CD1c-positive myeloid dendritic cell (primary cell): ENCODE results near the gene AP3B1.
"Not testable (repeated sequence)": the region's sequence is repeated elsewhere in the genome, so short reads cannot be mapped to it uniquely, and the experiment has no call there.

ENCODE experiments used
- DNase-seq: peaks from one replicate; pipeline ENCODE4 v3.0.0-alpha.2; 2016; ENCODE audit errors: extremely low spot score

The AP3B1 gene

DNA sequence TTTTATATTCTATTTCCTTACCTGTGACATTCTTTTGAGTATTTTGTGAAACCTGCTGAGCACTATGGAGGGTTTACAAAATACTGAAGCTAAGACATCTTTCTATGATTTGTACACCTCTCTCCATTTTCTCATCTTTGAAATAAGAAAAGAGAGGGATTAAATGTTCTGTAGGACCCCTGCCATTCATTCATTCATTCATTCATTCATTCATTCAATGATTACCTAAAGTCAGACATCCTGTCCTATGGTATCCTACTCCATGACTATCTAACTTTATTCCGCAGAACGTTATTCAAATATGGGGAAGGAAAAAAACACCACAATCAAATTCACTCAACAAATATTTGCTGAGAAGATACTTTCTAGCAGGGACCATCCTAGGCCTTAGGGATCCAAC is 51.4 kb downstream of the AP3B1 start:
- no peak for DNase-seq

DNA sequence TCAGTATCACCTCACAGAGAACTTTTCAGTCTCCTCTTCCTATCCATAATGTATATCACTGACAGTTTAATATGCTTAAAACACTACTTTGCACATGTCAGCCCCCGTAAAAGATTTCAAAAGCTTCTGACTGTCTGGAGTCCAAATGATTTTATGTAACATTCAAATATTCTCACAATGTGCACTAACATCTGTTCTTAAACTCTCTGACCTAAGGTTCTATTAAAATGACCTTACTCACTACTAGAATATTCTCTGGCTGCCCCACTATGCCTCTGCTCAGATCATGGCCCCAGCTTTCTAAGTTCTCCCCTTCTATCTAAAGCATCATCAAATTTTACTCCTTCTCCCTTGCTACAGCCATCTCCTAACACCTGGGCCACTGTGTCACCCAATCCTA is 52.5 kb downstream of the AP3B1 start:
- no peak for DNase-seq

GRCh38 chr5:78237911-78238310 is 56.6 kb downstream of the AP3B1 start:
- no peak for DNase-seq

DNA sequence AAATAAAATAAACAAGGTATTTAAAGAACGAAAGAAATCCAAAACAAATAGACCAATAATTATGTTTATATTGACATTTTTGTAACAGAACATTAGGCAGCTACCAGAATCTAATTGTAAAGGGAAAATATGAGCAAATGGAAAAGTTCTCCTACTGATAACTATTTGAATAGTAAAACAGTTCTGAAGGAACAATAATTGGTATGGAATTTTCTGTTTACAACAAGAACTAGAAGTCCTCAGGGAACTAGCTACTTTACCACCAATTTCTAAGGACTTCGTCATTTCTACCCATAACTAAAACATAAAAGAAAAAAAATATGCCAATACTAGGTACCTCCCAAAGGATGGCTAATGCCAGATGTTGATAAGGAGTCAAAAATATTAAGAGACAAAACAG is 58.5 kb downstream of the AP3B1 start:
- DNase-seq: no peak

- DNase-seq: no peak
Measured at GRCh38 chr5:78235289-78235688, 59.2 kb downstream of the AP3B1 start.

- no peak for DNase-seq
Measured at GRCh38 chr5:78234804-78235203, 59.7 kb downstream of the AP3B1 start.

- DNase-seq: no peak
Measured at GRCh38 chr5:78232163-78232562, 62.3 kb downstream of the AP3B1 start.

- DNase-seq: no peak
Measured at GRCh38 chr5:78224358-78224757, 70.1 kb downstream of the AP3B1 start.

- peak; percentile 80 for DNase-seq
Measured at GRCh38 chr5:78221964-78222451, 72.5 kb downstream of the AP3B1 start.

GRCh38 chr5:78221467-78221866 is 73.0 kb downstream of the AP3B1 start:
- DNase-seq: no peak

DNA sequence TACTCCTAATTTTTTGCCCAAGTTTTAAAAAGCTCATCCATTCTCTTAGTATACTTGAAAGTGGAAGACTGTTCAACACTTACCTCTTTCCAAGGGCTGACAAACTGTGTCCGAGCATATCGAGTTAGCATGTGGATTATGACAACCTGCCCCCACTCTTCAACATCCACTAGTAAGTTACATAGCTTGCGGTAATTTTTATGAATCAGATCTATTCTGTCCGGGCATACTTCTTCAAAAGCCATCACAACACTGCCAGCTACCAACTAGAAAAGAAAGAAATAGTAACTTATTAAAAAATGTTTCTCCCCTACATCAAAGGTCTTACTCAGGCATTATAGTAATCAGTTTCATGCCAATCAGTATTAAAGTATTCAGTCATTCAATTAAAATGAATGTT is 78.5 kb downstream of the AP3B1 start:
- no peak for DNase-seq

- DNase-seq: no peak
Measured at GRCh38 chr5:78215565-78215964, 78.9 kb downstream of the AP3B1 start.

- DNase-seq: no peak
Measured at GRCh38 chr5:78213799-78214198, 80.7 kb downstream of the AP3B1 start.

DNA sequence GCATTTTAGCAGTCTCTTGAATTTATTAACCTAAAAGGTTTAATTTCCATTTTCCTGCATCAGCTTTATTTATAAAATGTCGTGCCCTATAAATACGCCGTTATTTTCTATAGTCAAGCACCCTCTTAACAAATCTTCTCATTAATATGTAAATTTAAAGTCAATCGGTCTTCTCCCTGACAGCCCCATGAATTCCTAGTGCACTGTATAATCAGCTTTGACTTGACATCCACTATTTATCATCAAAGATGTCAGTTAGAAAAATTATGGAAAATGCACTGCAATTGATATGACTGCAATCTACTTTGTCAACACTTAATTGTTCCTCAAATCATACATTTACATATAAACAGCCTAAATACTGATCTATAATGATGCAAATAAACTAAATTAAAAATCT is 83.4 kb downstream of the AP3B1 start:
- no peak for DNase-seq

DNA sequence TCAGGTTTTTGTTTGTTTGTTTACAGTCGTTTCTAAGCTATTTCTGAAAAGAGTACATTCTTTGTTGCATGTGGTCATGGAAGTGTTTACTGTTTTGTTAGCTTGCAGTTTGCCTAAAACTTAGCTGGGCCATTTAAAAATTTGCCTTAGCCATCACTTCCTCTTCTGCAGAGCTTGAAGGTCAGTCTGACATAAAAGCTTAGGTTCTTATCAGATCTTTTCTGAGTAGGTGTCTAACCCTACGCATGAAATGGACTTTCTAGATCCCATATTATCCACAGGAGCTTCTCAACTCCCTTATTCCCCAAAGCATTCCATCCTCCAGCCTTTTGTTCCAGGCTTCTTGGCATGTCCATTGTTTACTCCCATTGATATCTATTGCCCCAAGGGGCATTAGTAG is 90.3 kb downstream of the AP3B1 start:
- DNase-seq: no peak

DNA sequence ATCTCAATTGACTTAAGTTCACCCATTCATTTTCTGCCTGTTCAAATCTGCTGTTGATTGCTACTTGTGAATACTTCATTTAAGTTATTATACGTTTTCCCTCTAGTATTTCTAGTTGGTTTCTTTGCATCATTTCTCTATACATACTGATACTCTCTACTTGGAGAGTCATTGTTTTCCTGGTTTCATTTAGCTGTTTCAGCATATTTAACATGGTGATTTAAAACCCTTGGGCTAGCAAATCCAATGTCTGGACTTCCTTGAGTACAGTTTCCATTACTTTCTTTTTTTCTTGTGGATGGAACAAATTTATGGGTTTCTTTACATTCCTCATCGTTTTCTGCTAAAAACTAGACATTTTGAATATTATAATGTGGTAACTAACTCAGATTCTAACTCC is 90.7 kb downstream of the AP3B1 start:
- no peak for DNase-seq

DNA sequence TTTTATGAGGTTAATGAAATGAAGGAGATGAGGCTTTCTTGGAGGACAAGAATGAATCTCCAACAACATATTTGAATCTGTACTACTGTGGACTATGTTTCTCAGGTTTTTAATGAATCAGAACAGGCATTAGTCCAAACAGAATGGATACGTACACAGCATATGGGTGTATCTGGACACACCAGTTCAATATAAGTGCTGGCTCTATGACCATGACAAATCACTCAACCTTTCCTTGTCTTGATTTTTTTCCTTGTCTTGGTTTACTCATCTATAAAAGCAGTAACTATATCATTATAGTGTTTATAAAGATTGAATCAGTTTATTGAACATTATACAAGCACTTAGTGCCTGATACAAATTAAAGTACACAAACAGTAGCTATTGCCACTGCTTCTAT is 104.1 kb downstream of the AP3B1 start:
- no peak for DNase-seq

DNA sequence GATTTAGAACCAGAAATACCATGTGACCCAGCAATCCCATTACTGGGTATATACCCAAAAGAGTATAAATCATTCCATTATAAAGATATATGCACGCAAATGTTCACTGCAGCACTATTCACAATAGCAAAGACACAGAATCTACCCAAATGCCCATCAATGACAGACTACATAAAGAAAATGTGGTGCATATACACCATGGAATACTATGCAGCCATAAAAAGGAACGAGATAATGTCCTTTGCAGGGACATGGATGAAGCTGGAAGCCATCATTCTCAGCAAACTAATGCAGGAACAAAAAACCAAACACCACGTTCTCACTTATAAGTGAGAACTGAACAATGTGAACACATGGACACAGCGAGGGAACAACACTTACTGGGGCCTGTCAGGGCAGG is 105.8 kb downstream of the AP3B1 start:
- DNase-seq: not testable (repeated sequence)

DNA sequence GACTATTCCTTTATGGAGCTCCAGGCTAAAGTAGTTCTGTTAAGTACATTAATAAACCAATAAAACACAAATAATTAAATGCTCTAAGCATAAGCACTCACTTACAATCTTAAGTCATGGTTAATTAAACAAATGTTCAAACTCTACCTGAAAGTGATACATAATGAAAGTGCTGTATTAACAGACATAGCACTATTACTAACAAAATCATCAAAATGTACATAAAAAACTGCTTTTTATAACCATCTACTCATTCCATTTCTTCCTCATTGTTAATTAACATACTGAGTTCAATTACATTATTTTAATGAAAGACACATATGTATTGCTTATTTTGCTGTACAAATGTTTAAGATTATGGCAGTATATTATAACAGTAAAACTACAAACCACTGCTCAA is 107.3 kb downstream of the AP3B1 start:
- DNase-seq: no peak

DNA sequence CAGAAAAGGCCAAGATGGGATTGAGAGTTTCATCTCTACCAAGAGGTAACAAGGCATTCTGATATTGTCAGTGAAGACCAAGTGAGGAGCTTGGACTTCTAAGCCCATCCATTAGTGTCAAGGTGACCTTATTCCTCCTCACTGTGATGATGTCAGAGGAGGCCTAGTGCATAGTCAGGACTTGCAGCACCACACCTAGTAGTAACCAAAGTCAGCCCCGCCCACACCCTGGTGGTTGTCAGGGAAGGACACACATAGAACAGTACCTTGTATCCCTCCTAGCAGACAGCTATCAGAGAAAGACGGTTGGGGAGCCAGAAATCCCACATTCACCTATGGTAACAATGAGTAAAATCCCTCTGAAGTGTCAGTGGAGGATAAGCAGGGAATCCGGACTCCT is 111.7 kb downstream of the AP3B1 start:
- DNase-seq: no peak

- DNase-seq: no peak
Measured at GRCh38 chr5:78178356-78178755, 116.1 kb downstream of the AP3B1 start.

GRCh38 chr5:78170335-78170734 is 124.2 kb downstream of the AP3B1 start:
- DNase-seq: not testable (repeated sequence)

DNA sequence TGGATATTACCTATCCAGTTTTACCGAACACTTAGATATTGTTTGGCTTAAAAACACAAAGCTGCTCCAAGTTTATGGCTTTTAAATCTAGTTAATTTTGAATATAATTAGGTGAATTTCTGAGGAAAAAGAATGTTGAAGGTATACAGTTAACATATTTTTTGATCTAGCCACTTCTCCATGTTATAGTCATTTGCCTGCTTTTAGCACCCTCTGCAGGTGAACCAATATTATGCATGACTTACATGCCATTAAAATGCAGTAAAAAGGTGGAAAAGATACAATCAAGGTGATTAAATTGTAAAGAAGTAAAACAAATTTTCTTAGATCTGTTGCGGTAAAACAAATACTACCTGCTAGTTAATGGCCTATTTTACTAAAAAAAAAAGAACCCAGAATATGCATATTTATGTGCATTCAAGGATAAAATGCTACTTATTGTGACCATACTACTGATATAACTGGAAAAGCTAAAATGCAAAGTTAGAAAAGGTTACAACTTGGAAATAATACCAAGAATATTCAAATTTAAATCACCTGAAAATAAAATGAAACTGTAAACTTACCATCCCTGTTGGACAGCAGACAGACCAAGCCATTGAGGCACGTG is 132.1 kb downstream of the AP3B1 start:
- peak; percentile 30 for DNase-seq

DNA sequence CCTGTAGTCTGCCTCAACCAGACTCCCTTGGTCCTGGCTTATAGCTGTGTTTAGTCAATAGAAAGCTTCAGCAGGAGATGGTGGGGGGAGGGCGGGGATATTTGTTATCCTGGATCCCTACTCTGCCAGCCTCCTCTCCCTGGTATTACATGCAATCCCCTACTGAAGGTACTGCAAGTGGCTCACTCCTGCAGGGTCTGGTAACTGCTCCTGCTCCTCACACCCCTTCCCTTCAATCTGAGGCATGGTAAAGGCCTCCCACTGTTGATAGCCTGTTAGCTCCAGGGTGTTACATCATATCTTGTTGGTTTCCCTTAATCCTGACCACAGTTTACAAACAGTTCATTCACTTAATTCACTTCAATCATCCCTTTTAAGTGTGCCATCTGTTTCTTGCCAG is 137.5 kb downstream of the AP3B1 start:
- no peak for DNase-seq
